ENCODE measurements around the gene SMYD3. TPM values are rescaled to one million over a fixed set of nuclear protein-coding genes. Genes with fewer than 3 reads are reported as not detected.

SMYD3 gene
- total and polyA plus RNA-seq, 4 donors = 10.5 to 40.1 (median 32.5) TPM

- no peak for TF ChIP-seq CTCF (IDR thresholded peaks at IDR 0.05; ENCODE audit: control extremely low read depth, extremely low read depth)
- Histone ChIP-seq H3K27ac (ENCODE audit: low read depth in 1 of 2, low read length in 1 of 2) (no peak overlapping the region), H3K4me3 (no peak overlapping the region), H3K9me3 (ENCODE audit: control insufficient read depth in 4 of 4, insufficient read depth in 3 of 4, low read length in 3 of 4) (no peaks in the 10 kb centered on the region), H3K36me3 (ENCODE audit: control insufficient read depth in 4 of 4, insufficient read depth in 4 of 4, low read length in 4 of 4) (no peaks in the 10 kb centered on the region), H3K9ac (ENCODE audit: insufficient read depth in 1 of 2, low read length in 2 of 2) (no peak overlapping the region), H3K27me3 (ENCODE audit: control insufficient read depth in 3 of 3, insufficient read depth in 3 of 3, low read length in 2 of 3) (no peaks in the 10 kb centered on the region), H3K4me1 (ENCODE audit: control insufficient read depth in 5 of 5, insufficient read depth in 5 of 5, low read length in 5 of 5) (peaks cover 0 to 6% (median 0%) of the 10 kb centered on the region in 5 donors)
- DNase-seq (no peak), ATAC-seq (ENCODE audit: insufficient read depth, low FRiP score) (no peak)
- 96% methylated on average over 14 of the region's 14 CpGs for WGBS, 2 donors
These were observed 285.4 kb downstream of the SMYD3 start for GRCh38 chr1:246221485-246222255.

- no peaks in the 10 kb centered on the region for H3K36me3 ChIP-seq (ENCODE audit: control insufficient read depth in 4 of 4, insufficient read depth in 4 of 4, low read length in 4 of 4)
- H3K4me1 ChIP-seq (ENCODE audit: control insufficient read depth in 5 of 5, insufficient read depth in 5 of 5, low read length in 5 of 5) = peaks cover 0 to 6% (median 0%) of the 10 kb centered on the region in 5 donors
- H3K27ac ChIP-seq (ENCODE audit: low read depth in 1 of 2, low read length in 1 of 2) = no peak overlapping the region
- H3K9ac ChIP-seq (ENCODE audit: insufficient read depth in 1 of 2, low read length in 2 of 2) = no peak overlapping the region
- no peak overlapping the region for H3K4me3 ChIP-seq
- ATAC-seq (ENCODE audit: insufficient read depth, low FRiP score) (no peak), DNase-seq (no peak)
- H3K27me3 ChIP-seq (ENCODE audit: control insufficient read depth in 3 of 3, insufficient read depth in 3 of 3, low read length in 2 of 3) = no peaks in the 10 kb centered on the region
- H3K9me3 ChIP-seq (ENCODE audit: control insufficient read depth in 4 of 4, insufficient read depth in 3 of 4, low read length in 3 of 4) = no peaks in the 10 kb centered on the region
- no peak for TF ChIP-seq CTCF (IDR thresholded peaks at IDR 0.05; ENCODE audit: control extremely low read depth, extremely low read depth)
- 97% methylated on average over 8 of the region's 8 CpGs for WGBS, 2 donors
These were observed 286.5 kb downstream of the SMYD3 start for GRCh38 chr1:246220495-246221065.

- Histone ChIP-seq H3K9me3 (ENCODE audit: control insufficient read depth in 4 of 4, insufficient read depth in 3 of 4, low read length in 3 of 4) (no peaks in the 10 kb centered on the region), H3K27ac (ENCODE audit: low read depth in 1 of 2, low read length in 1 of 2) (no peak overlapping the region), H3K4me3 (no peak overlapping the region), H3K36me3 (ENCODE audit: control insufficient read depth in 4 of 4, insufficient read depth in 4 of 4, low read length in 4 of 4) (no peaks in the 10 kb centered on the region), H3K9ac (ENCODE audit: insufficient read depth in 1 of 2, low read length in 2 of 2) (no peak overlapping the region), H3K4me1 (ENCODE audit: control insufficient read depth in 5 of 5, insufficient read depth in 5 of 5, low read length in 5 of 5) (peaks cover 0 to 6% (median 0%) of the 10 kb centered on the region in 5 donors), H3K27me3 (ENCODE audit: control insufficient read depth in 3 of 3, insufficient read depth in 3 of 3, low read length in 2 of 3) (no peaks in the 10 kb centered on the region)
- DNase-seq (no peak), ATAC-seq (ENCODE audit: insufficient read depth, low FRiP score) (no peak)
- 65 to 76% methylated on average over 11 of the region's 11 CpGs for WGBS, 2 donors
- no peak for TF ChIP-seq CTCF (IDR thresholded peaks at IDR 0.05; ENCODE audit: control extremely low read depth, extremely low read depth)
These were observed 287.5 kb downstream of the SMYD3 start for GRCh38 chr1:246219508-246220030.
